Type B pancreatic cell (in vitro differentiated cells): Measurements from ENCODE around the gene GJC1. TPM values are rescaled to one million over a fixed set of nuclear protein-coding genes. Genes with fewer than 3 reads are reported as not detected.

Experiments
- DNase-seq: peaks from one replicate; pipeline ENCODE4 v3.0.0; 2021; ENCODE audit warnings: mixed read lengths; ENCODE audit not compliant: unreplicated experiment; ENCODE audit errors: extremely low spot score
- H3K27ac Mint-ChIP-seq: 2 replicates; pipeline ENCODE4 v1.8.0; 2021; ENCODE audit warnings: mild to moderate bottlenecking, mixed read lengths
- H3K27me3 Mint-ChIP-seq: 2 replicates; pipeline ENCODE4 v1.8.0; 2021; ENCODE audit warnings: mixed read lengths
- H3K36me3 Mint-ChIP-seq: 2 replicates; pipeline ENCODE4 v1.8.0; 2021; ENCODE audit warnings: mixed read lengths
- H3K4me1 Mint-ChIP-seq: one replicate; pipeline ENCODE4 v1.8.0; 2021; ENCODE audit warnings: mixed read lengths; ENCODE audit not compliant: unreplicated experiment
- H3K4me3 Mint-ChIP-seq: 2 replicates; pipeline ENCODE4 v1.8.0; 2021; ENCODE audit warnings: mild to moderate bottlenecking, mixed read lengths
- H3K9me3 Mint-ChIP-seq: 2 replicates; pipeline ENCODE4 v1.8.0; 2021; ENCODE audit warnings: mixed read lengths
- CTCF ChIP-seq: fragments of 200-600 bp; sonication (generic); conservative IDR thresholded peaks from 2 replicates; pipeline ENCODE4 v1.5.0; 2021; ENCODE audit warnings: antibody characterized with exemption, mild to moderate bottlenecking
- total RNA-seq: library from RNA; stranded (reverse); gene quantifications from 2 replicates; pipeline ENCODE4 v1.2.1, GENCODE V29; 2021; ENCODE audit warnings: low replicate concordance

The GJC1 gene
- total RNA-seq, 1 donor from 2014 or later = 62.6 TPM

DNA sequence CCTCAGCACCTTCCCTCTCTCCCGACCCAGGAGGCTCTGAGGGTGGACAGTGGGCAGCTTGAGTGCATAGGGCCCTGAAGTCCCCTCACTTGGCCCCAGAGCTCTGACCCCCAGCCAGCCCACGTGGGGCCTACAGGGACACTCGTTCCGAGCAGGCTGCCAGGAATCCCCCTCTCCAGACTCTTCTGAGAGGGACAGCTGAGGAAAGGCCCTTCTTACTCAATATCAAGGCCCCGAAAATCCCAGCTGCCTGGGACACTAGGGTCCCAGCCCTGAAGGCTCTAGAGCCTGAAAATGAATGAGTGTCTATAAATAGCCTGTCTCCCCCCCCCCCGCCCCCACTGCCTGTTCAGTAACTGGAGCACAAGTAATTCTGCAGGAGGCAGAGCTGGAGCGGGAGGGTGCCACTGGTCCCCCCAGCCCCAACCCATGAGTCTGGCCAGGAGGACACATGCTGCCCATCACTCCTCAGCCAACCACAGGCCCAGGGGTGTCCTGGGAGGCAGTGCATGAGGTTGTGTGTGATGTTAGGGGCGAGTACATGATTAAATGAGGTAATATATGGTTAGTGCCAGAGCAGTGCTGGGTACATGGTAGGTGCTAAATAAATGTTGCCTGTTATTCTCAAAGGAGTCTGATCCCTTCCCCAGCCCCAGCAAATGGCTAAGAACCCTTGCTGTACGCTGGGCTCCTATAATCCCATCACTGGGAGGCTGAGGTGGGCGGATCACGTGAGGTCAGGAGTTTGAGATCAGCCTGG lies 59.7 kb downstream of the GJC1 start:
- H3K27me3 Mint-ChIP-seq = no peaks in the 10 kb centered on the region
- DNase-seq = no peak
- no peak overlapping the region for H3K27ac Mint-ChIP-seq
- no peak overlapping the region for H3K4me3 Mint-ChIP-seq
- H3K4me1 Mint-ChIP-seq = no peaks in the 10 kb centered on the region
- H3K36me3 Mint-ChIP-seq = no peaks in the 10 kb centered on the region
- no peaks in the 10 kb centered on the region for H3K9me3 Mint-ChIP-seq
- TF ChIP-seq CTCF = no peak

- no peaks in the 10 kb centered on the region for H3K27me3 Mint-ChIP-seq
- H3K27ac Mint-ChIP-seq = no peak overlapping the region
- no peak for TF ChIP-seq CTCF
- H3K4me1 Mint-ChIP-seq = no peaks in the 10 kb centered on the region
- H3K4me3 Mint-ChIP-seq = no peak overlapping the region
- peak; percentile 64 for DNase-seq
- no peaks in the 10 kb centered on the region for H3K36me3 Mint-ChIP-seq
- H3K9me3 Mint-ChIP-seq = no peaks in the 10 kb centered on the region
Observed at GRCh38 chr17:44769647-44770084, 60.4 kb downstream of the GJC1 start.

GRCh38 chr17:44769230-44769629 lies 60.9 kb downstream of the GJC1 start:
- H3K4me3 Mint-ChIP-seq = no peak overlapping the region
- H3K9me3 Mint-ChIP-seq = no peaks in the 10 kb centered on the region
- H3K36me3 Mint-ChIP-seq = no peaks in the 10 kb centered on the region
- no peaks in the 10 kb centered on the region for H3K4me1 Mint-ChIP-seq
- no peaks in the 10 kb centered on the region for H3K27me3 Mint-ChIP-seq
- DNase-seq = peak; percentile 62
- H3K27ac Mint-ChIP-seq = no peak overlapping the region
- TF ChIP-seq CTCF = no peak

- Mint-ChIP-seq H3K36me3 (no peaks in the 10 kb centered on the region), H3K4me1 (no peaks in the 10 kb centered on the region), H3K9me3 (no peaks in the 10 kb centered on the region), H3K4me3 (no peak overlapping the region), H3K27me3 (no peaks in the 10 kb centered on the region), H3K27ac (no peak overlapping the region)
- TF ChIP-seq CTCF = no peak
- DNase-seq = no peak
Observed at GRCh38 chr17:44768505-44769142, 61.5 kb downstream of the GJC1 start.

- no peak for TF ChIP-seq CTCF
Observed at GRCh38 chr17:44767493-44767892, 62.6 kb downstream of the GJC1 start.

More at GRCh38 chr17:44767493-44767892, 62.6 kb downstream of the GJC1 start:
- no peak for DNase-seq
- Mint-ChIP-seq H3K9me3 (no peaks in the 10 kb centered on the region), H3K4me3 (no peak overlapping the region), H3K4me1 (no peaks in the 10 kb centered on the region), H3K36me3 (no peaks in the 10 kb centered on the region), H3K27me3 (peaks cover 1% of the 10 kb centered on the region), H3K27ac (no peak overlapping the region)
